T-helper 22 cell (primary cell): Measurements from ENCODE around the gene TMEM218.
"Not testable (repeated sequence)": the region's sequence is repeated elsewhere in the genome, so short reads cannot be mapped to it uniquely, and the experiment has no call there.

Experiments used
- DNase-seq: peaks from one replicate; pipeline ENCODE4 v3.0.0-alpha.2; 2020; ENCODE audit warnings: low read depth

The TMEM218 gene

GRCh38 chr11:125075242-125075625 lies 36.2 kb downstream of the TMEM218 start:
- no peak for DNase-seq

- no peak for DNase-seq
These were observed 36.8 kb downstream of the TMEM218 start for GRCh38 chr11:125074511-125075241.

- no peak for DNase-seq
These were observed 37.6 kb downstream of the TMEM218 start for GRCh38 chr11:125073616-125074483.

GRCh38 chr11:125072961-125073590 lies 38.4 kb downstream of the TMEM218 start:
- no peak for DNase-seq

GRCh38 chr11:125072218-125072960 lies 39.0 kb downstream of the TMEM218 start:
- no peak for DNase-seq

- no peak for DNase-seq
These were observed 39.6 kb downstream of the TMEM218 start for GRCh38 chr11:125071846-125072217.

- DNase-seq = no peak
These were observed 40.0 kb downstream of the TMEM218 start for GRCh38 chr11:125071435-125071834.

GRCh38 chr11:125070699-125071254 lies 40.6 kb downstream of the TMEM218 start:
- DNase-seq = no peak

GRCh38 chr11:125069796-125070195 lies 41.6 kb downstream of the TMEM218 start:
- no peak for DNase-seq

- DNase-seq = no peak
These were observed 42.4 kb downstream of the TMEM218 start for GRCh38 chr11:125069008-125069407.

GRCh38 chr11:125068368-125068767 lies 43.1 kb downstream of the TMEM218 start:
- no peak for DNase-seq

GRCh38 chr11:125064070-125064469 lies 47.4 kb downstream of the TMEM218 start:
- DNase-seq = no peak

GRCh38 chr11:125063429-125064043 lies 47.9 kb downstream of the TMEM218 start:
- no peak for DNase-seq

- DNase-seq = no peak
These were observed 48.4 kb downstream of the TMEM218 start, which contains the start of gene SLC37A2 for GRCh38 chr11:125062931-125063428. SLC37A2 (plus strand) TSS chr11:125063305; CDS start chr11:125063368, 63 bp downstream.

- DNase-seq = no peak
These were observed 49.1 kb downstream of the TMEM218 start for GRCh38 chr11:125062218-125062930.

- no peak for DNase-seq
These were observed 50.1 kb downstream of the TMEM218 start for GRCh38 chr11:125061281-125061680.

GRCh38 chr11:125057693-125058016 lies 53.8 kb downstream of the TMEM218 start:
- no peak for DNase-seq

- no peak for DNase-seq
These were observed 54.3 kb downstream of the TMEM218 start for GRCh38 chr11:125056931-125057692.

GRCh38 chr11:125056111-125056510 lies 55.3 kb downstream of the TMEM218 start:
- not testable (repeated sequence) for DNase-seq
